Activated CD4-positive, alpha-beta T cell treated with anti-CD3 and anti-CD28 coated beads, Interleukin-2, amount 50 U/mL, for 16 hours (primary cell): ENCODE results near the gene IPO4.
A peak's percentile ranks its signal among the peaks of the same experiment; 100 is the strongest.

ENCODE experiments used
- DNase-seq: peaks from one replicate; pipeline ENCODE4 v3.0.0-alpha.2; 2020

The IPO4 gene

GRCh38 chr14:24172871-24173281, 15.7 kb downstream of the IPO4 start:
- DNase-seq, result no peak

GRCh38 chr14:24172261-24172860, 16.3 kb downstream of the IPO4 start:
- DNase-seq, result no peak

GRCh38 chr14:24171422-24172260, 17.0 kb downstream of the IPO4 start, which contains the start of gene REC8:
REC8 (plus strand) TSS chr14:24172080; CDS start chr14:24172553, 473 bp downstream.
- DNase-seq, result peak; percentile 70

- no peak for DNase-seq
Observed at GRCh38 chr14:24167469-24168114, 21.0 kb downstream of the IPO4 start.

- no peak for DNase-seq
Observed at GRCh38 chr14:24165785-24166184, 22.8 kb downstream of the IPO4 start.

- no peak for DNase-seq
Observed at GRCh38 chr14:24164518-24164991, 24.1 kb downstream of the IPO4 start.

- DNase-seq, result no peak
Observed at GRCh38 chr14:24162093-24162492, 26.5 kb downstream of the IPO4 start.

GRCh38 chr14:24160850-24161804, 27.5 kb downstream of the IPO4 start, which contains the start of gene IRF9:
IRF9 (plus strand) TSS chr14:24161265; CDS start chr14:24162145, 880 bp downstream.
- DNase-seq, result peak; percentile 98

- no peak for DNase-seq
Observed at GRCh38 chr14:24160499-24160849, 28.1 kb downstream of the IPO4 start.

GRCh38 chr14:24159777-24160498, 28.7 kb downstream of the IPO4 start:
- no peak for DNase-seq

- DNase-seq, result no peak
Observed at GRCh38 chr14:24157331-24157730, 31.3 kb downstream of the IPO4 start.

- no peak for DNase-seq
Observed at GRCh38 chr14:24156840-24157239, 31.8 kb downstream of the IPO4 start.

GRCh38 chr14:24155100-24155499, 33.5 kb downstream of the IPO4 start:
- DNase-seq, result no peak

GRCh38 chr14:24151404-24152080, 37.1 kb downstream of the IPO4 start:
- DNase-seq, result no peak

- no peak for DNase-seq
Observed at GRCh38 chr14:24150993-24151392, 37.6 kb downstream of the IPO4 start.

- DNase-seq, result no peak
Observed at GRCh38 chr14:24150567-24150966, 38.0 kb downstream of the IPO4 start.

- no peak for DNase-seq
Observed at GRCh38 chr14:24150061-24150460, 38.6 kb downstream of the IPO4 start.

GRCh38 chr14:24149302-24149969, 39.2 kb downstream of the IPO4 start:
- DNase-seq, result no peak

GRCh38 chr14:24147761-24148428, 40.7 kb downstream of the IPO4 start:
- no peak for DNase-seq
